Skeletal muscle tissue (tissue), 4 donors: ENCODE data around the gene ARVCF. TPM values are rescaled to one million over a fixed set of nuclear protein-coding genes. Genes with fewer than 3 reads are reported as not detected.

Experiments
- H3K27ac ChIP-seq: one replicate; pipeline ENCODE4 v1.7.0; 2013; ENCODE audit warnings: mild to moderate bottlenecking, low read depth, low read length, inconsistent platforms
- H3K27me3 ChIP-seq, 3 donors: one replicate each; pipeline ENCODE4 v1.7.0; 2013; ENCODE audit warnings: low read length in 3 of 3; ENCODE audit not compliant: control insufficient read depth in 3 of 3, insufficient read depth in 3 of 3
- H3K36me3 ChIP-seq, 3 donors: one replicate each; pipeline ENCODE4 v1.7.0; 2013; ENCODE audit warnings: low read length in 3 of 3; ENCODE audit not compliant: control insufficient read depth in 3 of 3, insufficient read depth in 3 of 3
- H3K4me1 ChIP-seq, 3 donors: one replicate each; pipeline ENCODE4 v1.7.0; 2013; ENCODE audit warnings: low read length in 3 of 3, mild to moderate bottlenecking in 3 of 3; ENCODE audit not compliant: control insufficient read depth in 3 of 3, insufficient read depth in 3 of 3
- H3K4me3 ChIP-seq, 3 donors: one replicate each; pipeline ENCODE4 v1.7.0; 2013; ENCODE audit warnings: low read length in 3 of 3
- H3K9ac ChIP-seq, 3 donors: one replicate each; pipeline ENCODE4 v1.7.0; 2013; ENCODE audit warnings: low read length in 3 of 3, mild to moderate bottlenecking in 3 of 3, moderate library complexity in 2 of 3, low read depth in 1 of 3
- H3K9me3 ChIP-seq, 3 donors: one replicate each; pipeline ENCODE4 v1.7.0; 2013; ENCODE audit warnings: low read length in 3 of 3; ENCODE audit not compliant: control insufficient read depth in 3 of 3
- total RNA-seq: library from RNA; depleted of rRNA; stranded (reverse); fragments of >200 nt; gene quantifications from one replicate; pipeline ENCODE4 v1.2.3, GENCODE V29; 2014
- donor health status: Osteomylitis.

The ARVCF gene
- total RNA-seq, 1 donor from 2014 or later = 49.6 TPM

DNA sequence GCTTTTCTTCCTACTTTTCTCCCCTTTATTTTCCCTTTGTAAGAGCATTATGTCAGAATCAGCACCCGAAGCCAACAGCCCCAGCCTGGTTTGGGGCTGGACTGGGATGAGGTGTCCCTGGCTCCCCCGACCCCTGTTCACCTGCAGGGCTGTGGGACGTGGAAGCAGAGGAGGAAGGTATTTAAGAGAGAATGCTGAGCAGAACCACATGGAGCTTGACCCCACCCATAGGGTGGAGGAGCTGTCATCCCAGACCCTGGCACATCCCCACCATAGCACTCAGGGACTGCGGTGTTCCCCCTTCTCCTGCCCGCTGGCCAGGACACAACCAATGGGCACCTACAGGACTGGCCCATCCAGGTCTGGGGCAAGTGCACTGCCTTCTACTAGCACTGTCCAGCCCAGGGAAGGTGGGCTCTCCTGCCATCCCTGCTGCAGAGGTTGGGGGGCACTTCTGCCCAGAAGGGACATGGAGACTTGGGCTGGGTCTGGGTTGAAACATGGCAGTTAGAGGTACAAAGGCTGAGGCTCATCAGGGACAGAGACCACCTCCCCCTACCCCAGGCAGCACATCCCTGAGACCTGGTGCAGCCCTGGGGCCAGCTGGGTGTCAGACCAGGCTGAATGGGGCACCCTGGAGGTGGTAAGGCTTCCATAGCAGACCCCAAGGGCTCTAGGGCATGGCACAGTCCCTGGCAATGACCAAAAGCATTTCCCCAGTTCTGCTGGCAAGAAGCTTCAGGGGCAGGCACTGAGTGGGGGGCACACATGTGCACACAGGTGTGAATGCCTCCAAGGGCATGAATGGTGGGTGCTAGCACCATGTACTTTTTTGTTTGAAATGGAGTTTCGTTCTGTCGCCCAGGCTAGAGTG lies 23.9 kb upstream of the ARVCF start:
- peaks cover 40 to 50% (median 45%) of the 10 kb centered on the region in 3 donors for H3K36me3 ChIP-seq

DNA sequence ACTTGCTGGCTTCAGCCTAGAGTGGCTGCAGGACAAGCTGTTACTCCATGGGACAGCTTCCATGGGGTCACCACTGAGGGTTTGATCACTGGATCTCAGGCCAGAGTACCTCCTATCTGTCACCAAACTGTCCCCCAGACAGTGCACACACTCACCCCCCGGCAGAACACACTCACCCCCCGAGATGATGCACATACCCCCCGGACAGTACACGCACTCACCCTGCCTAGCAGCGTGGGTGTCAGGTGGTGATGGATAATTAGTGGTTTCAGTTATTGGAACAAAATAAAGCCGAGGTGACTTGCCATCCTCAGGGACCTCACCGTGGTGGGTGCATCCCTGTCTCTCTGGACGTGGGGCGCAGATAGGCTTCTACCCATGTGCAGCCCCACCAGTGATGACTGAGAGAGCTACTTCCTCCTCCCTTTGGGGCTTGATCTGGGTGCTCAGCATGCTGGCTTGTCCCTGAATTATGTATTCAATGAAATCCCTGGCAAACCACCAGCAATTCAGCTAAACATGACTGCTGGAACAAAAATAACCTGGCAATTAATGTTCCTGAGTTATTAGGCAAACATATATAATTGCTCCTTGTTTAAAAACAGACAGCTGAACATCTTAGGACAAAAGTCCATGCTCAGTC lies 23.2 kb upstream of the ARVCF start:
- Histone ChIP-seq H3K27ac (no peak overlapping the region), H3K4me3 (no peak overlapping the region), H3K9me3 (no peaks in the 10 kb centered on the region), H3K27me3 (no peaks in the 10 kb centered on the region), H3K4me1 (peaks cover 5 to 18% (median 11%) of the 10 kb centered on the region in 3 donors), H3K36me3 (peaks cover 40 to 52% (median 45%) of the 10 kb centered on the region in 3 donors), H3K9ac (no peak overlapping the region)

More for the DNA sequence above, 23.9 kb upstream of the ARVCF start:
- Histone ChIP-seq H3K27me3 (no peaks in the 10 kb centered on the region), H3K4me1 (peaks cover 0 to 12% (median 8%) of the 10 kb centered on the region in 3 donors), H3K4me3 (no peak overlapping the region), H3K27ac (no peak overlapping the region), H3K9ac (no peak overlapping the region), H3K9me3 (no peaks in the 10 kb centered on the region)

DNA sequence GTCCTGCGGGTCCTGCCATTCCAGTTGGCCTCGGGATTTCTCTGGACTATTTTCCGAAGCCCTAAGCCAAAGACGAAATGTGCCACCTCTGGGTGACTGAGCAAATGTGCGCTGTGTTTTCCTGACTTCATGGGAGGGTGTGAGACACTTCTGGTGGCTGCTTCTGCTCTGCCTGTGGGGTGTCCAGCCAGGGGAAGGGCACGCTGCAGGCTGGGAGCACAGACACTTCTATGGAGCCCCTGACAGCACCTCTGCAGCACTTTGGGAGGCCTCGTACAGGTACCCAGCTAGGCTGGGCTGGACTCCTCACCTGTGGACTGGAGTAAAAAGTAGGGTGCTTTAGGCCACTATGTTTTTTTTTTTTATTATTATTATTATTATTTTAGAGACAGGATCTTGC lies 22.0 kb upstream of the ARVCF start:
- H3K9me3 ChIP-seq = no peaks in the 10 kb centered on the region
- H3K36me3 ChIP-seq = peaks cover 34 to 45% (median 43%) of the 10 kb centered on the region in 3 donors
- H3K9ac ChIP-seq = no peak overlapping the region
- no peak overlapping the region for H3K27ac ChIP-seq
- no peak overlapping the region for H3K4me3 ChIP-seq
- H3K4me1 ChIP-seq = peaks cover 7 to 23% (median 14%) of the 10 kb centered on the region in 3 donors
- no peaks in the 10 kb centered on the region for H3K27me3 ChIP-seq

DNA sequence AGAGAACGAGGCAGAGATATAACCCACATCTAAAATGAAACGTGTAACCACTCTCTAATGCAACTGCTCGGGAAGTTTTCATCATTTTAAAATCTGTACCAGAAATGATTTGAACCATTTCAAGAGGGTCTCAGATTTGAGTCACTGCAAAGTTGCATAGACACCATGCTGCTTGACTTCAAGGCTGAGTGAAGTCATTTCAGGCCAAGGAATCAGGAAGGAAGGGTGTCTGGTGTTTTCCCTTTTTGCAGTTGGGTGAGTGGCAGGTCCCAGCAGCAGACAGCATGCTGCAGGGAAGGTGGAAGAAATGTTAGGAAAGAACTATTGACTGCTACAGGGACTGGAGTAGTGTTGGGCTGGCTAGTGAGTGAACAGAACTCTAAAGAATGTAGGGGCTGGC lies 20.8 kb upstream of the ARVCF start:
- Histone ChIP-seq H3K27ac (no peak overlapping the region), H3K36me3 (peaks cover 26 to 38% (median 37%) of the 10 kb centered on the region in 3 donors)

DNA sequence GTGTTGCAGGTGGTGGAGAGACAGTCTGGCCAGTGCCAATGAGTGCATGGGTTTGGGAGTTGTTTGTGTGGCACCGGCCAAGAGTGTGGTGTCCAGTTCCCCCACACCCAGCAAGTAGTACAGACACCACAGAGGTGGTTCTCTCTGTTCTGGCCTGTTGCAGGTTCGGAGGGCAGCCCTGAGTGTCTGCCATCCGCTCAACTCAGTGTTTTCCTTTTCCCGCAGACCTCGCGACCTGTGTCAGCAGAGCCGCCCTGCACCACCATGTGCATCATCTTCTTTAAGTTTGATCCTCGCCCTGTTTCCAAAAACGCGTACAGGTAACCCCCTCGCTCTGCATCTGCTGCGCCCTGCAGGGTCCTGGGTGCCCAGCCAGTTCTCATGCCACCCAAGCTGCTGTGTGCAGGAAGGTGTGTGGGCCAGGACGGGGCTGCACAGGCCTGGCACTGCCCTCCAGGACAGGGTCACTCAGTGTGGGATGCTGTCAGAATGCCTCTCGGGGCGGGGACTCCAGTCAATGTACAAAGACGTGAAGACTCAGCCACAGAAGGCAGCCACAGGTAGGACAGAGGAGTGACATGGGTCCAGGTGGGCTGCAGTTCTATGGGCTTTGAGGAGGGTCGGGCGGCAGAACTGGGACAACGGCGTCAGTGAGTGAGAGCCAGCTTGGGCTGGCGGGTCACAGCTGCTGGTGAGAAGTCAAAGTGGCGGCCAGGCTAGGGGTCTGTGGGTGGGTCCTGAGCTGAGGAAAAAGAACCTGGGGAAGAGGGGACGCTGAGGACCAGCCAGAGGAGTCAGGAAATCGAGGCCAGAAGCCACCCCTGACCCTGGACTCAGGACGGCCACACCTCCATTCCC lies 20.1 kb upstream of the ARVCF start:
- Histone ChIP-seq H3K4me1 (peaks cover 22 to 41% (median 33%) of the 10 kb centered on the region in 3 donors), H3K4me3 (no peak overlapping the region), H3K9me3 (no peaks in the 10 kb centered on the region), H3K27ac (no peak overlapping the region), H3K27me3 (no peaks in the 10 kb centered on the region), H3K9ac (no peak overlapping the region), H3K36me3 (peaks cover 26 to 41% (median 37%) of the 10 kb centered on the region in 3 donors)

More for the DNA sequence above, 20.8 kb upstream of the ARVCF start:
- Histone ChIP-seq H3K4me1 (peaks cover 18 to 34% (median 26%) of the 10 kb centered on the region in 3 donors), H3K27me3 (no peaks in the 10 kb centered on the region), H3K9ac (no peak overlapping the region), H3K9me3 (no peaks in the 10 kb centered on the region), H3K4me3 (no peak overlapping the region)

DNA sequence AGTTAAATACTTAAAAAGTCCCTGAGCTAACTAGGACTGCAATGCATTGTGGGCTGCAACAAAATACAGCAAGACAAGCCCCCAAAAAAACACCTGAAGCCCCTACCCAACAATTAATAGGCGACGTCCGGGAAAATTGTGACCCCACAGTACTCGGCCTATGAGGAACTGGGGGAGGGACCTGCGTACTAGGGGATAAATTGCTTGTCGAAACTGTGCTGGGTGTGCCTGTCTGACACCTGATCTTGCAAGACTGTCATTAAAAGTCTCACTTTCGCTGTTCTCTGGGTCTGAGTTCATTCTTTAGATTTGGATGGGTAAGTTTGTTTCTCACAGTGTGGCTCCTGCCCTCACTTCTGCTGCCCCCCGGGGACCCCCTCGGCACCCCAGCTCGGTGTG lies 19.5 kb upstream of the ARVCF start:
- peaks cover 22 to 47% (median 38%) of the 10 kb centered on the region in 3 donors for H3K4me1 ChIP-seq
- H3K27ac ChIP-seq = no peak overlapping the region
- no peaks in the 10 kb centered on the region for H3K9me3 ChIP-seq
- H3K36me3 ChIP-seq = peaks cover 26 to 47% (median 40%) of the 10 kb centered on the region in 3 donors
- H3K9ac ChIP-seq = no peak overlapping the region
- no peak overlapping the region for H3K4me3 ChIP-seq
- H3K27me3 ChIP-seq = no peaks in the 10 kb centered on the region

DNA sequence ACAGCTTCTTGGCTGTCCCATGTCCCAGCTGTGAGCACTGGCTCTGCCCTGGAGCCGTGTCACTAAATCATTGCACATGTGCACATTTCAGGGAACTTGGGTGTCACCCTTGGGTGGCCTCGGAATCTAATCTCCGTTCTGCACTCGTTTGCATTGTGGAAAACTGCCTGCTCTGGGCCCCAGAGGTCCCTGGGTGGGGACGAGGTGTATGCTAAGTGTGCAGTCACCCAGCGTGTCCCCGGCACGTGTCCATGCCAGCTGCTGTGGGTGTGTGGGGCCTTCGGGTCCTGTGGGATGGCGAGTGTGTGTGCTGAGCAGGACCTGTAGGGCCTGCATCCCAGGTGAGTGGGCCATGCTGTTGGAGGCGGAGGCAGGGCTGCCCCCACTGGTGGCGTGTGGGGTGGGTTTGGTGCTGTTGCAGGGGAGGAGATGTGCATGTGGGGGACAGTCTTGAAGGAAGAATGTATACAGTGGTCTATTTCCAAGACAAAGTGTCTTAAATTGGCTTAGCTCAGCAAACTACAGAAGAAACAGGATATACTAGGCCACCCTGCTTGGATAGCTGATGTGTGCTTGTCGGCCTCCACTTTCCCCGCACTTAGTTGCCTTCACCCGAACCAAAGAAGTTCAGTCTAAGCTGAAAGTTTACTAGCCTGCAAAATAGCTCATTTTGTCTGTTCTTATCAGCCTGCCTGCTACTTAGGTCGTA lies 18.9 kb upstream of the ARVCF start:
- Histone ChIP-seq H3K4me1 (peaks cover 22 to 47% (median 38%) of the 10 kb centered on the region in 3 donors), H3K27ac (no peak overlapping the region), H3K9me3 (no peaks in the 10 kb centered on the region), H3K4me3 (no peak overlapping the region), H3K27me3 (no peaks in the 10 kb centered on the region), H3K36me3 (peaks cover 23 to 43% (median 37%) of the 10 kb centered on the region in 3 donors), H3K9ac (peak overlapping the region in 1 of 3 donors; percentile 33)

DNA sequence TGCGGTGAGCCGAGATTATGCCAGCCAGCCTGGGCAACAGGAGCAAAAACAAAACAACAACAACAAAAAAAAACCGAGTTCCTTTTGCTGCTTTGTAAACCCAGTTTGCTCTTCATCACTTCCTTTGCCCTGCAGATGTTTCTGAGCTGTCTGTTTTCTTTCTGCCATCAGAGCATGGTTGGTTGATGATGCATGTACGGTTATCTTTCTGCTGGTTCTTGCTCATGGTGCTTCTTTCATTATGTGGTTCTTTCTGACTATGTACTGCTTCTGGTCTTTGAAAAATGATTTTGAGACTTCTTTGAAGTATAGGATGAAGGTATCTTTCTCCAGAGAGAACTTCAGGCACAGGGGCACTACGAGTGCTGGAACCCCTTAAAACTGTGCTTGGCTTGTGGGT lies 17.5 kb upstream of the ARVCF start:
- H3K9ac ChIP-seq = no peak overlapping the region
- no peak overlapping the region for H3K27ac ChIP-seq
- peaks cover 29 to 52% (median 46%) of the 10 kb centered on the region in 3 donors for H3K4me1 ChIP-seq
- no peak overlapping the region for H3K4me3 ChIP-seq
- no peaks in the 10 kb centered on the region for H3K27me3 ChIP-seq
- peaks cover 18 to 32% (median 26%) of the 10 kb centered on the region in 3 donors for H3K36me3 ChIP-seq
- no peaks in the 10 kb centered on the region for H3K9me3 ChIP-seq

DNA sequence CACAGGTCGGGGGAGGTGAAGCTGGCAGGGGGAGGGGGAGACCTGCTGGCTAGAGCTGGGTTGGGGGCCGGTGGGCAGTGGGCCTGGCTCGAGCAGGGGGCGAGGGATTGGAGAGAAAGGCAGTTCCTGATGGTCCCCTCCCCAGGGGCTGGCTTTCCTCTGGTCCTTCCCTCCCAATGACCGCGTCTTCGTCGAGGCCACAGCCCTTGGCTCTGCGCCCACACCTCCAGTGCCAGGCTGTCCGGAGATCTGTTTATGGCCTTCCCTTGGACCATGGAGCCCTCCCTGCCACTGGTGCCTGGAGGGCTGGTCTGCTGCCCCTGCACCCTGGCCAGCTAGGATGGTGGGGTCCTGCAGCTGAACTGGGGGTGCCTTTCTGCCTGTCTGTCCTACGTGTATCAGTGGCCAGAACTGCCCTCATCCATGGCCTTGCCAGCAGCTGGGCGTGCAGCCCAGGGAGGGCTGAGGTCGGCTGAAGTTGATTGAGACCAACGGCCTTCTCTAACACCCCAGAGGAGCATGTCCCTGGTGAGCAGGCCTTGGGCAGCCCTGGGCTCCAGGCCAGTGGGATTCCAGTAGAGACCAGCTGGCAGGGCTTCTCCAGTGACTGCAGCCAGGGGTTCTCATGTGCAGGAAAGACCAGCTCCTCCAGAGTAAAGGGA lies 16.6 kb upstream of the ARVCF start:
- H3K4me3 ChIP-seq = peak overlapping the region in 2 of 3 donors; percentile 40 to 45
- peaks cover 30 to 59% (median 55%) of the 10 kb centered on the region in 3 donors for H3K4me1 ChIP-seq
- H3K36me3 ChIP-seq = peaks cover 13 to 28% (median 20%) of the 10 kb centered on the region in 3 donors
- H3K9me3 ChIP-seq = no peaks in the 10 kb centered on the region
- peak overlapping the region; percentile 74 for H3K27ac ChIP-seq
- H3K27me3 ChIP-seq = no peaks in the 10 kb centered on the region
- H3K9ac ChIP-seq = peak overlapping the region; percentile 45 to 66 (median 53)
